Measurements from ENCODE around the gene TMEM255B.
"Not testable (repeated sequence)": the region's sequence is repeated elsewhere in the genome, so short reads cannot be mapped to it uniquely, and the experiment has no call there.

The TMEM255B gene

GRCh38 chr13:113742445-113743120 is 16.4 kb upstream of the TMEM255B start:
- no peak overlapping the region for H3K27ac ChIP-seq
- TF ChIP-seq CTCF (conservative IDR thresholded peaks at IDR 0.05) (no peak), ZFX (IDR thresholded peaks at IDR 0.05) (no peak)

GRCh38 chr13:113743366-113744195 is 15.4 kb upstream of the TMEM255B start:
- H3K27ac ChIP-seq: no peak overlapping the region
- no peak for TF ChIP-seq CTCF (conservative IDR thresholded peaks at IDR 0.05)
- no peak for TF ChIP-seq ZFX (IDR thresholded peaks at IDR 0.05)

GRCh38 chr13:113744197-113745000 is 14.6 kb upstream of the TMEM255B start:
- TF ChIP-seq ZFX (IDR thresholded peaks at IDR 0.05) (no peak), CTCF (conservative IDR thresholded peaks at IDR 0.05) (no peak)
- no peak overlapping the region for H3K27ac ChIP-seq

- no peak for TF ChIP-seq ZFX (IDR thresholded peaks at IDR 0.05)
- no peak for TF ChIP-seq CTCF (conservative IDR thresholded peaks at IDR 0.05)
- H3K27ac ChIP-seq: no peak overlapping the region
These were observed 14.0 kb upstream of the TMEM255B start for GRCh38 chr13:113745059-113745458.

GRCh38 chr13:113745500-113746142 is 13.4 kb upstream of the TMEM255B start:
- not testable (repeated sequence) for H3K27ac ChIP-seq

GRCh38 chr13:113746143-113746525 is 12.9 kb upstream of the TMEM255B start:
- TF ChIP-seq ZFX (IDR thresholded peaks at IDR 0.05) (no peak), CTCF (conservative IDR thresholded peaks at IDR 0.05) (no peak)
- no peak overlapping the region for H3K27ac ChIP-seq

- TF ChIP-seq ZFX (IDR thresholded peaks at IDR 0.05) (no peak), CTCF (conservative IDR thresholded peaks at IDR 0.05) (no peak)
- no peak overlapping the region for H3K27ac ChIP-seq
These were observed 12.4 kb upstream of the TMEM255B start for GRCh38 chr13:113746671-113747070.
